Spleen (tissue), 11 donors: ENCODE results near the gene DENND10. TPM values are rescaled to one million over a fixed set of nuclear protein-coding genes. Genes with fewer than 3 reads are reported as not detected.
"Not testable (repeated sequence)": the region's sequence is repeated elsewhere in the genome, so short reads cannot be mapped to it uniquely, and the experiment has no call there.

Experiments
- DNase-seq: peaks from one replicate; pipeline ENCODE4 v3.0.0-alpha.2; 2020
- H3K27ac ChIP-seq, 8 donors: fragments of 200-600 bp; sonication (generic) in 7 of 8; 1 replicate in 4 of 8; 2 replicates in 4 of 8; pipeline versions ENCODE4 v1.5.0 to v1.8.0; 2016 to 2021; ENCODE audit warnings: inconsistent platforms in 4 of 8, mild to moderate bottlenecking in 4 of 8, moderate library complexity in 1 of 8
- H3K27me3 ChIP-seq, 7 donors: fragments of 200-600 bp; sonication (generic) in 6 of 7; replicated peaks in 1 of 7; 1 replicate in 4 of 7; 2 replicates in 3 of 7; pipeline versions ENCODE4 v1.5.0 to v1.8.0; 2016 to 2021; ENCODE audit warnings: inconsistent platforms in 3 of 7, mild to moderate bottlenecking in 1 of 7
- H3K36me3 ChIP-seq, 6 donors: fragments of 200-600 bp; sonication (generic) in 5 of 6; 1 replicate in 4 of 6; 2 replicates in 2 of 6; pipeline versions ENCODE4 v1.5.0 to v1.8.0; 2016 to 2021; ENCODE audit warnings: inconsistent platforms in 2 of 6
- H3K4me1 ChIP-seq, 6 donors: fragments of 200-600 bp; sonication (generic) in 5 of 6; 1 replicate in 3 of 6; 2 replicates in 3 of 6; pipeline versions ENCODE4 v1.5.0 to v1.8.0; 2016 to 2021; ENCODE audit warnings: inconsistent platforms in 3 of 6
- H3K4me3 ChIP-seq, 8 donors: fragments of 200-600 bp; sonication (generic) in 7 of 8; 1 replicate in 4 of 8; 2 replicates in 4 of 8; pipeline versions ENCODE4 v1.5.0 to v1.8.0; 2016 to 2021; ENCODE audit warnings: inconsistent platforms in 4 of 8, mild to moderate bottlenecking in 4 of 8, moderate library complexity in 2 of 8
- H3K9me3 ChIP-seq, 8 donors: fragments of 200-600 bp; sonication (generic) in 7 of 8; 1 replicate in 4 of 8; 2 replicates in 4 of 8; pipeline versions ENCODE4 v1.5.0 to v1.8.0; 2016 to 2021; ENCODE audit warnings: inconsistent platforms in 4 of 8
- POLR2A ChIP-seq, 3 donors: fragments of 450-650 bp; IDR thresholded peaks; one replicate each; pipeline ENCODE4 v1.5.1; 2017; ENCODE audit warnings: antibody characterized with exemption in 3 of 3, mild to moderate bottlenecking in 1 of 3
- POLR2AphosphoS5 ChIP-seq, 3 donors: sonication (generic); formaldehyde crosslinking; IDR thresholded peaks; one replicate each; pipeline ENCODE4 v1.5.1; 2017; ENCODE audit warnings: antibody characterized with exemption in 3 of 3
- WGBS, 5 donors: extraction: QIAGEN DNeasy Blood & Tissue Kit in 3 of 5; methylation state at CpG; one replicate each; pipeline versions ENCODE4 v1.1.5 to v1.1.7; 2013 to 2018; 5-methylcytosine and 5-hydroxymethylcytosine counted together
- intact Hi-C: fragments of 100-400 bp; cut with DNase I; formaldehyde crosslinking; loops from one replicate; pipeline ENCODE4 v1.15.0; 2023; ENCODE audit warnings: low total_unique reads
- polyA plus RNA-seq, 3 donors: library from polyadenylated mRNA; stranded (reverse); fragments of 200-250 nt; gene quantifications; one replicate each; pipeline ENCODE4 v1.2.1, GENCODE V29; 2013
- total RNA-seq, 7 donors: library from RNA; depleted of rRNA in 3 of 7; stranded (reverse); fragments of >200 nt in 3 of 7; fragmentation: NEBNext Ultra II Directional in 4 of 7; extraction: Animal tissue kit (Norgen Biotek cat#: 25700) in 4 of 7; gene quantifications; one replicate each; pipeline versions ENCODE4 v1.1.0 to v1.2.1, GENCODE V29; 2016 to 2021
- TF ChIP-seq, protein P1 (sequence below), 11 experiments: fragments of 200-600 bp in 7 of 11; fragments of 450-650 bp in 4 of 11; sonication (generic) in 4 of 11; IDR thresholded peaks in 8 of 11; conservative IDR thresholded peaks in 3 of 11; 1 replicate in 7 of 11; 2 replicates in 4 of 11; pipeline versions ENCODE4 v1.4.0 to v1.8.0; 2016 to 2021; ENCODE audit warnings: antibody characterized with exemption in 11 of 11, inconsistent platforms in 4 of 11, mild to moderate bottlenecking in 1 of 11
- donor health status: healthy with polysubstance abuse.
- donor health status: DM: no; HTN: no; CAD: no; lungs with moderate emphysema.
- donor health status: DM: no; HTN: no; CAD: no.
- donor health status: Bipolar disorder and iron deficiency.
- donor health status: healthy.
- donor health status: DM: no; HTN: no; CAD: no.
- donor health status: DM: yes; HTN: yes; CAD: no.

DENND10 gene
- total and polyA plus RNA-seq, 10 donors: 11.3 to 57.0 (median 35.5) TPM

GRCh38 chr10:119174109-119174508 is 70.2 kb downstream of the DENND10 start:
- intact Hi-C loops: no loop called here
- TF ChIP-seq, protein P1, sequence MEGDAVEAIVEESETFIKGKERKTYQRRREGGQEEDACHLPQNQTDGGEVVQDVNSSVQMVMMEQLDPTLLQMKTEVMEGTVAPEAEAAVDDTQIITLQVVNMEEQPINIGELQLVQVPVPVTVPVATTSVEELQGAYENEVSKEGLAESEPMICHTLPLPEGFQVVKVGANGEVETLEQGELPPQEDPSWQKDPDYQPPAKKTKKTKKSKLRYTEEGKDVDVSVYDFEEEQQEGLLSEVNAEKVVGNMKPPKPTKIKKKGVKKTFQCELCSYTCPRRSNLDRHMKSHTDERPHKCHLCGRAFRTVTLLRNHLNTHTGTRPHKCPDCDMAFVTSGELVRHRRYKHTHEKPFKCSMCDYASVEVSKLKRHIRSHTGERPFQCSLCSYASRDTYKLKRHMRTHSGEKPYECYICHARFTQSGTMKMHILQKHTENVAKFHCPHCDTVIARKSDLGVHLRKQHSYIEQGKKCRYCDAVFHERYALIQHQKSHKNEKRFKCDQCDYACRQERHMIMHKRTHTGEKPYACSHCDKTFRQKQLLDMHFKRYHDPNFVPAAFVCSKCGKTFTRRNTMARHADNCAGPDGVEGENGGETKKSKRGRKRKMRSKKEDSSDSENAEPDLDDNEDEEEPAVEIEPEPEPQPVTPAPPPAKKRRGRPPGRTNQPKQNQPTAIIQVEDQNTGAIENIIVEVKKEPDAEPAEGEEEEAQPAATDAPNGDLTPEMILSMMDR (IDR thresholded peaks at IDR 0.05 in 8 of 11, conservative IDR thresholded peaks at IDR 0.05 in 3 of 11): no peak
- no peak for TF ChIP-seq POLR2A (IDR thresholded peaks at IDR 0.05)
- TF ChIP-seq POLR2AphosphoS5 (IDR thresholded peaks at IDR 0.05): no peak

DNA sequence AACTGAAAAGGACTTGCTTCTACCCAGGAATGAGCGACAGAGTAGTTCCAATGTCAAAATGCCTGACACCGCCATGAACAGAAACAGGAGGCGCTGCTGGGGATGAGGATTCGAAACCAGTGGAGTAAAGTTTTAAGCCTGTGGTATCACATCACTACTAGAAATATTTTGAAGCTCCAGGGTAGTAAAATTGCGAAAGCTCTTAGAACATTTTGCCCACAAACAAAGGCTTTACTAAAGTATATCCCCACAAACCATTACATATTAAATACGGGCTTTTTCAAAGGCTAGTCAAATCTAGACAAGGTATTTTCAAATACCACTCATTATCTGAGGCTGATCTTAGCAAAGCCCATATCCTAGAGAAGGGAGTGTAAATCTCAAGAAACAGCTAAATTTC is 72.3 kb downstream of the DENND10 start:
- Histone ChIP-seq H3K4me3 (no peak overlapping the region), H3K27ac (peak overlapping the region in 1 of 8 donors; percentile 6), H3K9me3 (no peaks in the 10 kb centered on the region), H3K27me3 (no peaks in the 10 kb centered on the region), H3K4me1 (peaks cover 6 to 59% (median 29%) of the 10 kb centered on the region in 6 donors), H3K36me3 (peaks cover 0 to 59% (median 44%) of the 10 kb centered on the region in 6 donors)
- WGBS, 5 donors: 75 to 88% (median 80%) methylated on average over 6 of the region's 6 CpGs
- TF ChIP-seq POLR2AphosphoS5 (IDR thresholded peaks at IDR 0.05) (no peak), POLR2A (IDR thresholded peaks at IDR 0.05) (no peak)
- TF ChIP-seq, protein P1 (IDR thresholded peaks at IDR 0.05 in 8 of 11, conservative IDR thresholded peaks at IDR 0.05 in 3 of 11): no peak
- no peak for DNase-seq
- intact Hi-C loops: no loop called here

More at GRCh38 chr10:119174109-119174508, 70.2 kb downstream of the DENND10 start:
- WGBS, 5 donors: 69 to 83% (median 76%) methylated on average over 2 of the region's 2 CpGs
- no peaks in the 10 kb centered on the region for H3K9me3 ChIP-seq
- peaks cover 6 to 52% (median 26%) of the 10 kb centered on the region in 6 donors for H3K4me1 ChIP-seq
- H3K27me3 ChIP-seq: no peaks in the 10 kb centered on the region
- DNase-seq: no peak
- H3K27ac ChIP-seq: no peak overlapping the region
- H3K36me3 ChIP-seq: peaks cover 0 to 80% (median 64%) of the 10 kb centered on the region in 6 donors
- no peak overlapping the region for H3K4me3 ChIP-seq

DNA sequence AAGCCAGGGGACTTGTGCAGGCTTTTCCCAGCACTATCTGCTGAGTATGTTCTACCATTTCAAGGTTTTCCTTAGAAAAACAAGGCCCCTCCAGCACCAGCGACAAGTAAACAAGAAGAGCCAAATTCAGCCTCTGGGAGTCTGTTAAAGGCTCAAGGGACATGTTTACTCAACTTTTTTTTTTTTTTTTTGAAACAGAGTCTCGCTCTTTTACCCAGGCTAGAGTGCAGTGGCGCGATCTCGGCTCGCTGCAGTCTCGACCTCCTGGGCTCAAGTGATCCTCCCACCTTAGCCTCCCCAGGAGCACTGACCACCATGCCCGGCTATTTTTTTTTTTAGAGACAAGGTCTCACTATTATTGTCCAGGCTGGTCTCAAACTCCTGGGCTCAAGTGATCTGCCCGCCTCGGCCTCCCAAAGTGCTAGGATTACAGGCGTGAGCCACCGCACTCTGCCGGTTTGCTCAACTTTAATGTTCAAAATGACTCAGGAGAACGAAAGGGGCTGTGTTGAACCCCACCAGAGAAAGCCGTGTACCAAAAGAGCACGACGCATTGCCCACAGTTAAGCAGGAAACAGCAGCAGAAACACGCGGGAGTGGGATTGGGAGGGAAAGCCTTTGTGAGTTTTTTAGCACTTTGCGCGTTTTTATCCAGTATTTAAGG is 73.9 kb downstream of the DENND10 start:
- Histone ChIP-seq H3K27ac (peak overlapping the region in 7 of 8 donors; percentile 89 to 94 (median 92)), H3K36me3 (peaks cover 0 to 43% (median 27%) of the 10 kb centered on the region in 6 donors), H3K4me1 (peaks cover 6 to 59% (median 29%) of the 10 kb centered on the region in 6 donors), H3K9me3 (no peaks in the 10 kb centered on the region), H3K27me3 (no peaks in the 10 kb centered on the region), H3K4me3 (peak overlapping the region; percentile 69 to 85 (median 78))
- no peak for DNase-seq
- intact Hi-C loops: no loop called here
- WGBS, 5 donors: 23 to 25% (median 24%) methylated on average over 21 of the region's 21 CpGs
- TF ChIP-seq POLR2A (IDR thresholded peaks at IDR 0.05) (no peak), POLR2AphosphoS5 (IDR thresholded peaks at IDR 0.05) (no peak)
- TF ChIP-seq, protein P1 (IDR thresholded peaks at IDR 0.05 in 8 of 11, conservative IDR thresholded peaks at IDR 0.05 in 3 of 11): no peak

GRCh38 chr10:119178372-119179119 is 74.6 kb downstream of the DENND10 start, which contains the start of gene PRDX3:
PRDX3 (minus strand) TSS chr10:119178812; CDS start chr10:119178790, 22 bp downstream.
- H3K4me3 ChIP-seq: peak within 1 kb of the TSS; percentile 69 to 85 (median 78)
- WGBS, 5 donors: 0 to 1% (median 0%) methylated on average over 25 to 45 of the region's 45 CpGs
- no peaks in the 10 kb centered on the region for H3K9me3 ChIP-seq
- TF ChIP-seq POLR2AphosphoS5 (IDR thresholded peaks at IDR 0.05) (peak; percentile 95 to 98 (median 97)), POLR2A (IDR thresholded peaks at IDR 0.05) (peak in 2 of 3 donors; percentile 42 to 56)
- TF ChIP-seq, protein P1 (IDR thresholded peaks at IDR 0.05 in 8 of 11, conservative IDR thresholded peaks at IDR 0.05 in 3 of 11): peak in 8 of 11 experiments; percentile 16 to 66 (median 48)
- DNase-seq: peak; percentile 98
- H3K36me3 ChIP-seq: peaks cover 0 to 35% (median 20%) of the 10 kb centered on the region in 6 donors
- H3K27ac ChIP-seq: peak within 1 kb of the TSS; percentile 89 to 94 (median 92)
- intact Hi-C loops: no loop called here
- H3K4me1 ChIP-seq: peaks cover 6 to 59% (median 29%) of the 10 kb centered on the region in 6 donors
- no peaks in the 10 kb centered on the region for H3K27me3 ChIP-seq

DNA sequence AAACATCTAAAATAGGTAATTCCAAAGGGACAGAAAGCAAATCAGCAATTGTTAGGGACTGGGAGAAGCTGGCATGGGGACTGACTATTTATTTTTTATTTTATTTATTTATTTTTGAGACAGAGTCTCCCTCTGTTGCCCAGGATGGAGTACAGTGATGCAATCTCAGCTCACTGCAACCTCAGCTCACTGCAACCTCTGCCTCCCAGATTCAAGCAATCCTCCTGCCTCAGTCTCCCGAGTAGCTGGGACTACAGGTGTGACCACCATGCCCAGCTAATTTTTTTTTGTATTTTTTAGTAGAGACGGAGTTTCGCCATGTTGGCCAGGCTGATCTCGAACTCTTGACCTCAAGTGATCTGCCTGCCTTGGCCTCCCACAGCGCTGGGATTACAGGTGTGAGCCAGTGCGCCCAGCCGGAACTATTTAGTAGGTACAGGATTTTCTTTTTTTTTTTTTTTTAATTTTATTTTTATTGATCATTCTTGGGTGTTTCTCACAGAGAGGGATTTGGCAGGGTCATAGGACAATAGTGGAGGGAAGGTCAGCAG is 77.0 kb downstream of the DENND10 start:
- H3K4me3 ChIP-seq, intact Hi-C loops, H3K9me3 ChIP-seq, DNase-seq, H3K27ac ChIP-seq, H3K27me3 ChIP-seq: not testable (repeated sequence)
- peaks cover 6 to 39% (median 26%) of the 10 kb centered on the region in 6 donors for H3K4me1 ChIP-seq
- H3K36me3 ChIP-seq: peaks cover 0 to 12% (median 6%) of the 10 kb centered on the region in 6 donors
- WGBS, 5 donors: 93 to 98% (median 95%) methylated on average over 7 of the region's 7 CpGs
